GM21786 (cell line): ENCODE results near the gene TRMU.

Experiments used
- ATAC-seq: cut with Tn5 transposase; IDR thresholded peaks from one replicate; pipeline ENCODE4 v1.9.1; 2021; ENCODE audit not compliant: unreplicated experiment

Gene TRMU

GRCh38 chr22:46368871-46369715, 33.6 kb downstream of the TRMU start:
- ATAC-seq, result no peak

- ATAC-seq, result no peak
These were observed 34.4 kb downstream of the TRMU start for GRCh38 chr22:46369716-46370583.

- no peak for ATAC-seq
These were observed 35.2 kb downstream of the TRMU start for GRCh38 chr22:46370584-46371291.

DNA sequence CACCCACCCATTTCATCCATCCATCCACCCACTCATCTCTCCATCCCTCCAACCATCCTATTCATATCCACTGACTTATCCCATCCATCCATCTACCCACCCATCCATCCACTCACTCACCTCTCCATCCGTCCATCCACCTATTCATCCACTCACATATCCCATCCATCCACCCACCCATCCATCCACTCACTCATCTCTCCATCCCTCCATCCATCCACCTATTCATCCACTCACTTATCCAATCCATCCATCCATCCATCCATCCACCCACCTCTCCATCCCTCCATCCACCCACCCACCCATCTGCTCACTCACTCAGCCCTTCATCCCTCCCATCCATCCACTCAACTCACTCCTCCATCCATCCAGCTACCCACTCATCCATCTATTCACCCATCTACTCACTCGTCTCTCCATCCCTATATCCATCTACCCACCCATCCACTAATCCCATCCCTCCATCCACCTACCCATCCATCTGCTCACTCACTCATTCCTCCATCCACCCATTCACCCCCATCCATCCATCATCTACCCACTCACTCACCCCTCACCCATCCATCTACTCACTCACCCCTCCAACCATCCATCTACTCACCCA, 36.2 kb downstream of the TRMU start:
- no peak for ATAC-seq

- no peak for ATAC-seq
These were observed 37.2 kb downstream of the TRMU start for GRCh38 chr22:46372686-46373085.

- no peak for ATAC-seq
These were observed 37.6 kb downstream of the TRMU start for GRCh38 chr22:46373159-46373558.

DNA sequence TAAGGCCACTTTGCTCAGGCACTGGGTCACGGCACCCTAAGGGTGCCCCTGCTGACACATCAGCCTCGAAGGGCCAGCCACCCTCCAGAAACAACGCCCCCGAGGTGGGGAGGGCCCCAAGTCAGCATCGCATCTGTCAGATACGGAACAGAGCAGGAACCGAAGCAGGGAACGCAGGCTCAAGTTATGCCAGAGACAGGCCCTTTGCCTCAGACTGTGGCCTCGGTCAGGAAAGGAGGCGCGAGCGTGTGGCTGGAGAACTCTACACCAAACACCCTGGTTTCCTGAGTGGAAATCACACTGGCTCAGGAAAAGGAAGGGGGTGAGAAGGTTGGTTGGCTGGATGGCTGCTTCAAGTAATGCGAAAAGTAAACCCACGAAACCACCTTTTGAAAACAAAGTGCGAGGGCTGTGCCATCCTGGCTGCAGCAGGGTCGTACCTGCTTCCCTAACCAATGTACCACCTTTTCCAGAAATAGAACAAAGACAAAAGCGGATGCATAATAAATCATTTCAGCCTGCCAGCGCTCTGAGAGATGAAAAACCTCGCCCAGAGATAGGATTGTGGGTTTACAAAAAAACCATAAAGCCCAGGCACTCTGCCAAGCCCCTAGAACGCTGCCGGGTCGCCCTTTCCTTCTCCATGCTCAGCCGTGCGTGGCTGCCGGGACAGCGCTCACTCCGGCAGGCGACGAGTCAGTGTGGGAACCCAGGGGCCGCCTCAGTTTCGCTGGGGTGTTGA, 38.6 kb downstream of the TRMU start:
- ATAC-seq, result no peak

- ATAC-seq, result no peak
These were observed 39.4 kb downstream of the TRMU start for GRCh38 chr22:46374663-46375474.

GRCh38 chr22:46376111-46376510, 40.6 kb downstream of the TRMU start:
- no peak for ATAC-seq

DNA sequence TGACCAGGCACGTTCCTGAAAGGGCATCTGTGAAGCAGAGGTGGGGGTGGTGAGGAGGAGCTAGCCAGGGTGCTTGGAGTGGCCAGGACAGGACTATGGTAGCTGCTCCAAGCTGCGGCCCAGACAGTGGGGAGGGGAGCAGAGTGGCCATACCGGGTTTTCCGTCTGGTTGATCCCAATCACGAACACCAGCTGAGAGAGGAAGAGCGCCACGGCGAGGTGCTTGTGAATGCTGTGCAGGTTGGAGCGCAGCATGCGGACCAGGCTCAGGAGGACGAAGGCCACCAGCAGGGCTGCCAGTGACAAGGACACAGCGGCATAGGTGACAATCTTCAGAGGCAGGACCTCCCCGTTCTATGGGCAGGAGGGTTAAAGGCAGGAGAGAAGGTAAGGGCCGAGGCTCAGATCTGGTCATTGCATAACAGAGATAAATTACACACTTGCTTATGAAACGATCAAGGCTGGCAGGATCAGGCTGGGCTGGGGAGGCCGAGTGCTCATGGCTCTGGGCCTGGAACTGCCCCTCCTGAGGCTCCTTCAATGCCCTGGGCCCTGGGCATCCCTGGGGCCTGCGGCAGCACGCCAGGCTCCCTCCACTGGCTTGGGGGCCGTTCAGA, 41.5 kb downstream of the TRMU start:
- no peak for ATAC-seq

DNA sequence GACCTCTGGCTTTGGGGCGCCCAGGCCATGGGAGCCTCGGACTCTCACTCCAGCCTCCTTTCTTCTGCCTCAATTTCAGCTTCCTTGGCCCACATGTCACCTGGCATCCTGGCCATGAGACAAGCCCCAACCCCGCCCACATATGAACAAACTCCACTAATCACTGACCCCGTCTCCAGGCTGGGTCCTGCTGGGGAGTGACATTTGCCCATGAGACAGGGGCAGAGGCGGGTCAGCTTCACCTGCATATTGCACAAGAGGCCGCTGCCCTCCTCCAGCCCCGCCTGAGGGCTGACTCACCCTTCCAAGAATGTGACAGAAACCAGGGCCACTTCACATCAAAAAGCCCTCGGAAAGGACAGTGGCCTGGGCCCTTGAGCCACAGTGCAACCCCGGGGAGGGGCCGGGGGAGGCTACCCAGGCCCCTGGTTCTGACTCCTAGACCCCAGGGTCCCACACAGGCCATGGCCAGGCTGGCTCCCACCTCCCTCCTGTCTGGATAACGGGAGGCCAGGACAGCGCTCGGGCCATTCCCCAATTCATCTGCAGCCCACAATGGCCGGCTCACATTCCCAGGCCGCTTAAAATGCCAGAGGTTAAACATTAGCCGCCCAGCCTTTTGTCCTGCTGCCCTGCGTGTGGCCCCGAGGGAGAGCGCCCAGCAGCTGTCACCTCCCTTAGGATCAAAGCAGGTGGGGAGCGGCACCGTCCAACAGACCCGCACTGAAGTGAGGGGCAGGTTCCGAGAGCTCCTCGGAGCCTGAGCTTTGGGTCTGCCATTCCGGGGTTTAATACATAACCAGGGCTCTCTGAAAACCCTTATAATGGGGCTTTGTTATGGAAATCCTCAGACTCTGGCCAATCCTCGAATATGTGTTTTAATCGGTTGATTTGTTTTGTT, 42.3 kb downstream of the TRMU start:
- no peak for ATAC-seq

DNA sequence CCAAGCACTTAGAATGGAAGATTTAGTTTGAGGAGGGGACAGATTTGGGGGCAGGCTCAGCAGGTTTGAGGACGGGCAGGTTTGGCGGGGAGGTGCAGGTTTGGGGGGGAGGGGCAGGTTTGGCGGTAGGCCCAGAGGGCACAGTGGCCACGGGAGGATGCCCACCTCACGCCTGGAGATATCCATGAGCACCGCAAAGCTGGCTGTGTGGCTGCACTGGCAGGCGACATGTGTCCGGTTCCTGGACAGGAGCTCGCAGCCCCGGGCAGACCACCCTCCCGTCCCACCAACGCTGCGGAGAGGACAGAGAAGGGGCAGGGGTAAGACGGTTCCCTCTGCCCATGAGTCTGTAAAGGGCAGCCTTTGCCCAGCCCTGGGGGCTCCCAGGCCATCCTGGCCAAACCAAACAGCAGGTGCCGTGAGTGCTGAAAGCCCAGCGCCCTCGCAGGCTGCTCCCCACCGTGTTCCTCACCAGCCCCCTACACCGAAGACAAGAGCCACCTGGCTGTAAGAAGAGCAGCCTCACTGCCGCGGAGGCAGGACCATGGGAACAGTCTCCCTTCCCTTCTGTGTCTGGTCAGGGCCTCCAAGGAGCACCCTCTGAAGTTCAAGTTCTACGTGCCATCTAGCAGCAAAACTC, 43.0 kb downstream of the TRMU start:
- ATAC-seq, result no peak

DNA sequence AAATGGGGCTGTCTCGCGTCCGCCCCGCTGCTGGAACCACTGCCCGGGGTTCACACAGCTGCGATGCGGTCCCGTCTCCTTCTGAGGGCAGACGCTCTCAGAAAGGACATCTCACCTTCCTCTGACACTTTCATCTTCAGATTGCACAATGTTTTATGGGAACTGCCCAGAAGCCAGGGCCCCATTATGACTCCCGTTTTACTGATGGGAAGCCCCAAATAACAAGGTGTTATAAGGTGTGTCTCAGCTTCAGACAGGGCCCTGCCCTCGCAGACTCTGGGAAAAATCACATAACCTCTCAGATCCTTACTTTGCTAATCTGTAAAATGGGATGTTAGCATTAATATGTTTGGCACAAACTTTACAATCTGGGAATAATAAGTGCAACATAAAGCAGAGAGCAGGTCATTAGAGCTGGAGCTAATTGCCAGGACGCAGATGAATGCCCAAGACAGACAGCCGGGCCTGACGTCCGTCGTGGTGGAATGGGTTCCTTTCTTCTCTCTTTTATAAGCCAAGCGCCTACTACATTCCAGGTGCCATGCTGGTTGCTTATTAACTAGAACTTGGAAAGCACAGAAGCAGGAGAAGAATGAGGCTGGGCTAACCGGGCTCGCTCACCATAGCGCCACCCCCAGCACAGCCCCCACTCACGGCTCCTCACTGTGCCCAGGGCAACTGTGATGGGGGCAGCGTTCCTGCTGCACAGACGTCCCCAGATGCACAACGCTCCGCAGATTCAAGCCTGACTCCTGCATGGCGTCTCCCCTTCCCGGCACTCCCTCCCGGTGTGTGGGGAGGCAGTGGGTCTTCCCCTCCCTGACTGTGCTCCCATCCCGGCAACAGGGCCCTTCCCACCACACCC, 43.8 kb downstream of the TRMU start:
- no peak for ATAC-seq

DNA sequence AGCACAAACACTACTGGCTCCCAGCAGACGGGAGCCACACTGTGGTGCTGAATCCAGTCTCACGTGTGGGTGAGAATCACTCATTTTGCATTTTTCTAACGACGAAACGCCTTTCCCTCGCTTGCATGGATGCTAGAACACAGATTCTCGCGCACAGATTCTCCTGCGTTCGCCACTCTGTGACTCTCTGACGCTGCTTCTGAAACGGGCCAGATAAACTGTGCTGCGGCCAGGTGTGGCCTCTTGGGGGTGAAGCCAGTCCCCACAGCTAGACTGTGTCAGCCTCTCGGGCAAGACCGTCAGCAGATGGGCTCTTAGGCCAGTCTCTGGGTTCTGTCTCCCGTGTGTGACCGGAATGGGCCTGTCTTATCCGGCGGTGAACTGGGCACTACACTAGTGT, 44.6 kb downstream of the TRMU start:
- ATAC-seq, result no peak

- ATAC-seq, result no peak
These were observed 45.1 kb downstream of the TRMU start for GRCh38 chr22:46380581-46380980.

GRCh38 chr22:46381142-46381541, 45.6 kb downstream of the TRMU start:
- no peak for ATAC-seq

- no peak for ATAC-seq
These were observed 46.2 kb downstream of the TRMU start for GRCh38 chr22:46381731-46382130.
